ENCODE measurements around the gene FDCSP.

DNA sequence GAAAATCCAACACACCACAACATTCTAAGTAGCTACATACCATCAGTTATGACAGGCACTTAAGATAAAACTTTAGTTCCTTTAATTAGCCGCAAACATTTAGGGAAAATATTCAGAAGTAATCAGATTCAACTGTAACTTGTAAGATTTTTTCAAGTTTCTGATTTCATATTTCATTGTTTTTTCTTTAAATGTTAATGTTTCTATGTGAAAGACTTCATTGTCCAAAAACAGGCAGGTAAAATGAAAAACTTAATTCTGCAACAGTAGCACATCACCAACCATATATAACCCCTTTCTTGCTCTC, 42.0 kb upstream of the FDCSP start:
- TF ChIP-seq, protein P1, sequence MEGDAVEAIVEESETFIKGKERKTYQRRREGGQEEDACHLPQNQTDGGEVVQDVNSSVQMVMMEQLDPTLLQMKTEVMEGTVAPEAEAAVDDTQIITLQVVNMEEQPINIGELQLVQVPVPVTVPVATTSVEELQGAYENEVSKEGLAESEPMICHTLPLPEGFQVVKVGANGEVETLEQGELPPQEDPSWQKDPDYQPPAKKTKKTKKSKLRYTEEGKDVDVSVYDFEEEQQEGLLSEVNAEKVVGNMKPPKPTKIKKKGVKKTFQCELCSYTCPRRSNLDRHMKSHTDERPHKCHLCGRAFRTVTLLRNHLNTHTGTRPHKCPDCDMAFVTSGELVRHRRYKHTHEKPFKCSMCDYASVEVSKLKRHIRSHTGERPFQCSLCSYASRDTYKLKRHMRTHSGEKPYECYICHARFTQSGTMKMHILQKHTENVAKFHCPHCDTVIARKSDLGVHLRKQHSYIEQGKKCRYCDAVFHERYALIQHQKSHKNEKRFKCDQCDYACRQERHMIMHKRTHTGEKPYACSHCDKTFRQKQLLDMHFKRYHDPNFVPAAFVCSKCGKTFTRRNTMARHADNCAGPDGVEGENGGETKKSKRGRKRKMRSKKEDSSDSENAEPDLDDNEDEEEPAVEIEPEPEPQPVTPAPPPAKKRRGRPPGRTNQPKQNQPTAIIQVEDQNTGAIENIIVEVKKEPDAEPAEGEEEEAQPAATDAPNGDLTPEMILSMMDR (IDR thresholded peaks at IDR 0.05): no peak
- no peak for TF ChIP-seq POLR2A (IDR thresholded peaks at IDR 0.05)
- no peak for TF ChIP-seq EP300 (IDR thresholded peaks at IDR 0.05)
